Uterus (tissue), 2 donors: ENCODE measurements around the gene TCF4.

Source experiments
- CTCF ChIP-seq, 4 experiments: fragments of 200-600 bp in 2 of 4; fragments of 450-650 bp in 2 of 4; sonication (generic) in 2 of 4; IDR thresholded peaks; one replicate each; pipeline ENCODE4 v1.5.1; 2016 to 2019; ENCODE audit warnings: antibody characterized with exemption in 4 of 4, mild to moderate bottlenecking in 2 of 4, moderate library complexity in 1 of 4
- POLR2A ChIP-seq, 2 donors: fragments of 450-650 bp; IDR thresholded peaks; one replicate each; pipeline ENCODE4 v1.6.1; 2016; ENCODE audit warnings: antibody characterized with exemption in 2 of 2, mild to moderate bottlenecking in 1 of 2, moderate library complexity in 1 of 2

GRCh38 chr18:55633032-55633431 is 45.0 kb upstream of the TCF4 start:
- TF ChIP-seq POLR2A (IDR thresholded peaks at IDR 0.05) (no peak), CTCF (IDR thresholded peaks at IDR 0.05) (no peak)
